Activated CD4-positive, alpha-beta T cell treated with anti-CD3 and anti-CD28 coated beads, Interleukin-2, Interleukin-4, amounts not matched to agents 100 ng/mL and 50 ng/mL, durations not matched to agents 16 hours and 8 hours (primary cell): ENCODE data around the gene NCR2.

Source experiments
- DNase-seq: peaks from one replicate; pipeline ENCODE4 v3.0.0-alpha.2; 2020; ENCODE audit warnings: low spot score

Gene NCR2

GRCh38 chr6:41359617-41360313, 24.4 kb downstream of the NCR2 start:
- DNase-seq, result no peak

- DNase-seq, result no peak
Measured at GRCh38 chr6:41360314-41360685, 24.9 kb downstream of the NCR2 start.

- DNase-seq, result no peak
Measured at GRCh38 chr6:41366150-41366549, 30.7 kb downstream of the NCR2 start.

- no peak for DNase-seq
Measured at GRCh38 chr6:41367061-41367460, 31.7 kb downstream of the NCR2 start.

- no peak for DNase-seq
Measured at GRCh38 chr6:41367700-41368099, 32.3 kb downstream of the NCR2 start.

- no peak for DNase-seq
Measured at GRCh38 chr6:41370488-41371111, 35.2 kb downstream of the NCR2 start.

- DNase-seq, result no peak
Measured at GRCh38 chr6:41371461-41371991, 36.1 kb downstream of the NCR2 start.

GRCh38 chr6:41371992-41372831, 36.8 kb downstream of the NCR2 start:
- DNase-seq, result no peak

GRCh38 chr6:41372832-41373626, 37.6 kb downstream of the NCR2 start:
- no peak for DNase-seq

- DNase-seq, result no peak
Measured at GRCh38 chr6:41373627-41373918, 38.2 kb downstream of the NCR2 start.

GRCh38 chr6:41373919-41374617, 38.7 kb downstream of the NCR2 start:
- no peak for DNase-seq

- DNase-seq, result no peak
Measured at GRCh38 chr6:41374618-41375590, 39.5 kb downstream of the NCR2 start.

- DNase-seq, result no peak
Measured at GRCh38 chr6:41375598-41376151, 40.3 kb downstream of the NCR2 start.

- DNase-seq, result no peak
Measured at GRCh38 chr6:41376176-41376575, 40.8 kb downstream of the NCR2 start.

- no peak for DNase-seq
Measured at GRCh38 chr6:41377071-41377470, 41.7 kb downstream of the NCR2 start.

- no peak for DNase-seq
Measured at GRCh38 chr6:41379306-41379705, 43.9 kb downstream of the NCR2 start.

- no peak for DNase-seq
Measured at GRCh38 chr6:41386594-41386993, 51.2 kb downstream of the NCR2 start.

GRCh38 chr6:41392246-41392645, 56.8 kb downstream of the NCR2 start:
- DNase-seq, result no peak

GRCh38 chr6:41396335-41396734, 60.9 kb downstream of the NCR2 start:
- no peak for DNase-seq

- no peak for DNase-seq
Measured at GRCh38 chr6:41399424-41399823, 64.0 kb downstream of the NCR2 start.
